Endodermal cell (in vitro differentiated cells): ENCODE data around the gene LRCH4. TPM values are rescaled to one million over a fixed set of nuclear protein-coding genes. Genes with fewer than 3 reads are reported as not detected.

Experiments
- DNase-seq: peaks from one replicate; pipeline ENCODE4 v3.0.0-alpha.2; 2017
- H3K27ac ChIP-seq: 2 replicates; pipeline ENCODE4 v1.5.1; 2013; ENCODE audit warnings: mild to moderate bottlenecking, low read depth, low read length, moderate library complexity
- H3K27me3 ChIP-seq: 2 replicates; pipeline ENCODE4 v1.6.1; 2013; ENCODE audit warnings: mild to moderate bottlenecking, low read length, moderate library complexity; ENCODE audit not compliant: insufficient read depth, control insufficient read depth, poor library complexity, severe bottlenecking
- H3K36me3 ChIP-seq: 2 replicates; pipeline ENCODE4 v1.7.0; 2013; ENCODE audit warnings: mild to moderate bottlenecking, low read length, moderate library complexity; ENCODE audit not compliant: control insufficient read depth, insufficient read depth
- H3K4me1 ChIP-seq: one replicate; pipeline ENCODE4 v1.7.0; 2013; ENCODE audit warnings: low read length; ENCODE audit not compliant: control insufficient read depth, insufficient read depth
- H3K4me3 ChIP-seq: 2 replicates; pipeline ENCODE4 v1.5.1; 2013; ENCODE audit warnings: mild to moderate bottlenecking, low read length, moderate library complexity
- H3K9ac ChIP-seq: 2 replicates; pipeline ENCODE4 v1.6.1; 2013; ENCODE audit warnings: mild to moderate bottlenecking, low read length, moderate library complexity; ENCODE audit not compliant: poor library complexity, severe bottlenecking; ENCODE audit errors: extremely low read depth
- H3K9me3 ChIP-seq: 2 replicates; pipeline ENCODE4 v1.6.1; 2013; ENCODE audit warnings: mild to moderate bottlenecking, low read length, moderate library complexity; ENCODE audit not compliant: control insufficient read depth
- H3K27ac Mint-ChIP-seq: 2 replicates; pipeline ENCODE4 v1.8.0; 2020; ENCODE audit warnings: mixed read lengths
- H3K27me3 Mint-ChIP-seq: 2 replicates; pipeline ENCODE4 v1.8.0; 2021; ENCODE audit warnings: mild to moderate bottlenecking, mixed read lengths; ENCODE audit not compliant: insufficient read depth
- H3K36me3 Mint-ChIP-seq: 2 replicates; pipeline ENCODE4 v1.8.0; 2020; ENCODE audit warnings: low read depth, mixed read lengths
- H3K4me1 Mint-ChIP-seq: 2 replicates; pipeline ENCODE4 v1.8.0; 2020; ENCODE audit warnings: mixed read lengths
- H3K4me3 Mint-ChIP-seq: 2 replicates; pipeline ENCODE4 v1.8.0; 2020; ENCODE audit warnings: mild to moderate bottlenecking, moderate library complexity, mixed read lengths
- H3K9me3 Mint-ChIP-seq: 2 replicates; pipeline ENCODE4 v1.8.0; 2020; ENCODE audit warnings: mild to moderate bottlenecking, mixed read lengths
- WGBS, 2 experiments: methylation state at CpG; one replicate each; pipeline versions ENCODE4 v1.1.5 to v1.1.7; 2013; ENCODE audit warnings: missing lambda C conversion rate in 2 of 2, mixed read lengths in 1 of 2; ENCODE audit not compliant: insufficient coverage in 1 of 2, insufficient read length in 1 of 2; 5-methylcytosine and 5-hydroxymethylcytosine counted together
- total RNA-seq, 2 donors: library from RNA; stranded (reverse); fragmentation: NEBNext Ultra II Directional in 1 of 2; extraction: Animal tissue kit (Norgen Biotek cat#: 25700) in 1 of 2; gene quantifications; 2 replicates in 1 of 2; 3 replicates in 1 of 2; pipeline ENCODE4 v1.2.1, GENCODE V29; 2021
- TF ChIP-seq, protein P1 (sequence below): fragments of 200-600 bp; sonication (generic); conservative IDR thresholded peaks from 2 replicates; pipeline ENCODE4 v1.5.0; 2021; ENCODE audit warnings: antibody characterized with exemption, mild to moderate bottlenecking

Gene LRCH4
- total RNA-seq, 2 donors from 2014 or later, result 49.4 to 56.0 TPM

DNA sequence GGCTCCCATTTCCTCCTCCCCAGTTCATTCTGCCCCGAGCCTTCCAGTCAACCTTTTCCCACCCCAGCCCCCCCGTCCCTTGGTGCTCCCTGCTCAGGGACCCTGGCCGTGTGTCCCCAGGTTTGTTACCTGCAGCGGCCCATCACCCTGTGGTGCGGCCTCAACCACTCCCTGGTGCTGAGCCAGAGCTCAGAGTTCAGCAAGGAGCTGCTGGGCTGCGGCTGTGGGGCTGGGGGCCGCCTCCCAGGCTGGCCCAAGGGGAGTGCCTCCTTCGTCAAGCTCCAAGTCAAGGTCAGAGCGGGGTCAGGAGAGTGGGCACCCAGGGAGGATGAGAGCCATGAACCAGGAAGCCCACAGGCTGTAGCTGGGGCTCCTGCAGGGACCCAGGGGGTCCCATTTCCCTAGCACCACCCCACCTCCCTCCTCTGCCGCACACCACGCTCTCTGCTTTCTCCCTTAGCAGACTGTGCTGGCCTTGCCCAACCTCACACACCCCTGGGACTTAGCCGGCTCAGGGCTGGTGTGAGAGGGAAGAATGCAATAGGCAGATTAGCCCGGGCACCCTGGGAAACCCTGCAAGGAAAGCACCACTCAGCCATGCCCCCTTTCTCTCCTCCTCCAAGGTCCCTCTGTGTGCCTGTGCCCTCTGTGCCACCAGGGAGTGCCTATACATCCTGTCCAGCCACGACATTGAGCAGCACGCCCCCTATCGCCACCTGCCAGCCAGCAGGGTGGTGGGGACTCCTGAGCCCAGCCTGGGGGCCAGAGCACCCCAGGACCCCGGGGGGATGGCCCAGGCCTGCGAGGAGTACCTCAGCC lies 14.2 kb upstream of the LRCH4 start:
- Mint-ChIP-seq H3K4me1 (peaks cover 16% of the 10 kb centered on the region), H3K4me3 (no peak overlapping the region), H3K27ac (no peak overlapping the region), H3K9me3 (no peaks in the 10 kb centered on the region), H3K27me3 (peaks cover 14% of the 10 kb centered on the region), H3K36me3 (no peaks in the 10 kb centered on the region)
- H3K27ac ChIP-seq, result no peak overlapping the region
- TF ChIP-seq, protein P1, sequence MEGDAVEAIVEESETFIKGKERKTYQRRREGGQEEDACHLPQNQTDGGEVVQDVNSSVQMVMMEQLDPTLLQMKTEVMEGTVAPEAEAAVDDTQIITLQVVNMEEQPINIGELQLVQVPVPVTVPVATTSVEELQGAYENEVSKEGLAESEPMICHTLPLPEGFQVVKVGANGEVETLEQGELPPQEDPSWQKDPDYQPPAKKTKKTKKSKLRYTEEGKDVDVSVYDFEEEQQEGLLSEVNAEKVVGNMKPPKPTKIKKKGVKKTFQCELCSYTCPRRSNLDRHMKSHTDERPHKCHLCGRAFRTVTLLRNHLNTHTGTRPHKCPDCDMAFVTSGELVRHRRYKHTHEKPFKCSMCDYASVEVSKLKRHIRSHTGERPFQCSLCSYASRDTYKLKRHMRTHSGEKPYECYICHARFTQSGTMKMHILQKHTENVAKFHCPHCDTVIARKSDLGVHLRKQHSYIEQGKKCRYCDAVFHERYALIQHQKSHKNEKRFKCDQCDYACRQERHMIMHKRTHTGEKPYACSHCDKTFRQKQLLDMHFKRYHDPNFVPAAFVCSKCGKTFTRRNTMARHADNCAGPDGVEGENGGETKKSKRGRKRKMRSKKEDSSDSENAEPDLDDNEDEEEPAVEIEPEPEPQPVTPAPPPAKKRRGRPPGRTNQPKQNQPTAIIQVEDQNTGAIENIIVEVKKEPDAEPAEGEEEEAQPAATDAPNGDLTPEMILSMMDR, result peak; percentile 50
- no peak overlapping the region for H3K4me3 ChIP-seq
- H3K9ac ChIP-seq, result no peak overlapping the region
- DNase-seq, result no peak
- WGBS, 2 experiments, result 82 to 95% methylated on average over 8 to 18 of the region's 18 CpGs
- no peaks in the 10 kb centered on the region for H3K9me3 ChIP-seq
- H3K27me3 ChIP-seq, result peaks cover 4% of the 10 kb centered on the region
- H3K36me3 ChIP-seq, result no peaks in the 10 kb centered on the region
- peaks cover under 1% of the 10 kb centered on the region for H3K4me1 ChIP-seq

DNA sequence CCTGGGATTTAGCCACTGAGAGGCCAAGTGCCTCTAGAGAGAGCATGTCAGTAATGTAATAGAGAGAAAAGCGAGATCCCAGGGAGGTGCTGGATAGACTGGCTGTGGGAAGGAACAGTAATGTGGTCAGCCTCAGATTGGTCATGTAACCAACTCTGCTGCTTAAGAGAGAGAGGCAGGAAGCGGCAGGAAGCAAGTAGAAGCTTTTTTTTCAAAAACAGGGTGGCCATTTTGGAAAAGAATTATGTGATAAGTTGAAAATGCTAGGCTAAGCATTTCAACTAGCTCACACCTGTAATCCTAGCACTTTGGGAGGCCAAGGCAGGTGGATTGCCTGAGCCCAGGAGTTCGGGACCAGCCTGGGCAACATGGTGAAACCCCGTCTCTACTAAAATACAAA lies 12.5 kb upstream of the LRCH4 start:
- H3K9ac ChIP-seq, result no peak overlapping the region
- WGBS, 2 experiments, result 95% methylated on average over 4 of the region's 4 CpGs
- TF ChIP-seq, protein P1, result no peak
- Mint-ChIP-seq H3K27ac (no peak overlapping the region), H3K4me1 (peaks cover 10% of the 10 kb centered on the region), H3K27me3 (peaks cover 13% of the 10 kb centered on the region), H3K4me3 (no peak overlapping the region), H3K9me3 (no peaks in the 10 kb centered on the region), H3K36me3 (no peaks in the 10 kb centered on the region)
- no peak for DNase-seq
- no peaks in the 10 kb centered on the region for H3K4me1 ChIP-seq
- H3K27ac ChIP-seq, result no peak overlapping the region
- H3K4me3 ChIP-seq, result no peak overlapping the region
- no peaks in the 10 kb centered on the region for H3K9me3 ChIP-seq
- H3K36me3 ChIP-seq, result no peaks in the 10 kb centered on the region
- no peaks in the 10 kb centered on the region for H3K27me3 ChIP-seq

DNA sequence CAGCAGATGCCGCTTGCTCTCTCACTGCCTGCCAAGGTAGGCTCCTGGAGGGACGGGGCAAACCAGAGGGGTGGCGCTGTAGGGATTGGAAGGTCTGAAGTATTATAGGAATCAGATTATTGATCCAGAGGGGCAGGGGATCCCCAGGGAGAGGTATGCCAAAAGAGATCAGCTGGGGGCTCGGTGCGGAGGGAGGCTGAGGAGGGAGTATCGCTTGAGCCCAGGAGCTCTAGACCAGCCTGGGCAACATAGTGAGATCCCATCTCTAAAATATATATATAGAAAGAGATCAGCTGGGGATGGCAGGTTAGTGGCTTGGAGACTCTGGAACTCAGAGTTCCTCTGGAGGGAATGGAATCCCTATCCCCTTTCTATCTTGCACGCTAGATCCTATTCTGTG lies 9.3 kb upstream of the LRCH4 start:
- no peak overlapping the region for H3K9ac ChIP-seq

More for the DNA sequence above, 9.3 kb upstream of the LRCH4 start:
- no peaks in the 10 kb centered on the region for H3K27me3 ChIP-seq
- H3K9me3 ChIP-seq, result no peaks in the 10 kb centered on the region
- Mint-ChIP-seq H3K27ac (no peak overlapping the region), H3K36me3 (no peaks in the 10 kb centered on the region), H3K9me3 (no peaks in the 10 kb centered on the region), H3K4me3 (no peak overlapping the region), H3K4me1 (peaks cover 4% of the 10 kb centered on the region), H3K27me3 (peaks cover 25% of the 10 kb centered on the region)
- no peak overlapping the region for H3K4me3 ChIP-seq
- TF ChIP-seq, protein P1, result no peak
- H3K27ac ChIP-seq, result no peak overlapping the region
- H3K36me3 ChIP-seq, result no peaks in the 10 kb centered on the region
- H3K4me1 ChIP-seq, result no peaks in the 10 kb centered on the region
- no peak for DNase-seq
- WGBS, 2 experiments, result 94 to 96% methylated on average over 2 to 7 of the region's 7 CpGs
